SKM-1 treated with dmso at 0.1 percent for 144 hours (cell line): Measurements from ENCODE around the gene ZDHHC14.
"Not testable (repeated sequence)": the region's sequence is repeated elsewhere in the genome, so short reads cannot be mapped to it uniquely, and the experiment has no call there.

Source experiments
- DNase-seq: peaks from one replicate; lab custom pipeline; 2025; ENCODE audit not compliant: unreplicated experiment; lab: John Stamatoyannopoulos, UW

The ZDHHC14 gene

DNA sequence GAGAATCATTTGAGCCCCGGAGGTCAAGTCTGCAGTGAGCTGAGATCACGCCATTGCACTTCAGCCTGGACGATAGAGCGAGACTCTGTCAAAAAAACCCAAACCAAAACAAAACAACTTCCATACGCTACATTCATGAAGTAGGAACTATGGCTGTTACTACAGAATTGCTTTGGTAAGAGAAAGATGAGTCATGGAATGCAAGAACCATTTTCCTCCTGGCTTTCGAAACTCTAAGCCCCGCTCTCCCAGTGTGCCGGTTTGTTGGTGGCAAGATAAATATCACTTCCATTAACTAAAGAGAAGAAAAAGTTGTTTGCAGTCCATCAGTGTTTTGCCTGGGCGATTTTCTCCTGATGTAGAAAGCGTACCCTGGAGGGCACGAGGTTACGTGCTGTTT is 61.3 kb downstream of the ZDHHC14 start:
- no peak for DNase-seq

DNA sequence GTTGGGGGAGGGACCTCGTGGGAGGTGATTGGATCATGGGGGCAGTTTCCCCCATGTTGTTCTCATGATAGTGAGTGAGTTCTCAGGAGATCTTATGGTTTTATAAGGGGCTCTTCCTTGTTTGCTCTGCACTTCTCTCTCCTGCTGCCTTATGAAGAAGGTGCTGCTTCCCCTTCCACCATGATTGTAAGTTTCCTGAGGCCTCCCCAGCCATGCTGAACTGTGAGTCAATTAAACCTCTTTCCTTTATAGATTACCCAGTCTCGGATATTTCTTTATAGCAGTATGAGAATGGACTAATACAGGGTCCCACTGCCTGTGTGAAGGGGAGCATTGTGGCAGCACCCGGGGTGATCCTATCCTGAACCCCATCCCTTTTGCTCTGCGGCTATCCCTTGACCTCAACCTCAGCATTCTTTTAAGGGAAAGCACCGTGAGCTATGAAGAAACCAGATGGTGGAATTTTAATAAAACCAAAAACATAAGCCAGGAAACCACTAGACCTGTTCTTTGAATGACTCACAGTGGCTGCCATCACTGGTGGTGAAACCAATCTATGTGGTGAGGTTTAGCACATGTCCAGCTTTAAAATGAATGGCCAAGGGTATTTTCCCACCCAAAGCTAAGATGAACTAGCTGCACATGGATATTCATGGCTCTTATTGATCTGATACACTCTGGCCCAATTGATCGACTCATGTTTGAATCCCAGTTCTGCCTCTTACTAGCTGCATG is 62.2 kb downstream of the ZDHHC14 start:
- DNase-seq = no peak

DNA sequence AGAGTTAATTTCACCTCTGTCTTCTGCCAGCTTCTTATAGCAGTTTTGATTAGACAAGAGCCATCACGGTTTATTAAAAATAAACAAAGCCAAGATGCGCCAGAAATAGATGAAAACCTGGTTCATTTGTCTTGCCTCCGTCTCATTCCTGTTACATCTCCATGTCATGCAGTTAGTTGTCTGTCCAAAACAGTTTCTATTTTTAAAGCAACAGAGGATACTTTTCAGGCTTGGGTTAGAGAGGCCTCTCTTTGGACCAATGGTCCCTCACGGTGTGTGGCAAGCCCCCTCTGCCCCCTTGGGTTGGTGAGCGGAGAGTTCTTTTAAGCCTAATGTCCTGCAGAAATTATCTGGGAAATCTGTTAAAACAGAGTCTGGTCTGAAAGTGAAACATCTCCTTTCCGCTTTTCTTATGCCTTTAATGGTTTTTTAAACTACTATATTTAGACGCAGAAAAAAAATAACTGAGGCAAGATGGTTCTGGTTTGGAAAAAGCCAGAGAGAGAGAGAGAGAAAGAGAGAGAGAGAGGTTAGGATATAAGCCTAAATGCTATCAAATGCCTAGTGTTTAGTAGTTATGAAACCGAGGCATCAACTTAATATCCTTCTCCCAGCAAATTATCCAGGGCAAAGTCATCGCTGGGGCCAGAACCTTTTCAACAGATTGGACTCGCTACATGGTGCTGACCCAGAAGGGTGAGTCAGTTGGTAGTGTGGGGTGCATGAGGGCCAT is 64.5 kb downstream of the ZDHHC14 start:
- no peak for DNase-seq

DNA sequence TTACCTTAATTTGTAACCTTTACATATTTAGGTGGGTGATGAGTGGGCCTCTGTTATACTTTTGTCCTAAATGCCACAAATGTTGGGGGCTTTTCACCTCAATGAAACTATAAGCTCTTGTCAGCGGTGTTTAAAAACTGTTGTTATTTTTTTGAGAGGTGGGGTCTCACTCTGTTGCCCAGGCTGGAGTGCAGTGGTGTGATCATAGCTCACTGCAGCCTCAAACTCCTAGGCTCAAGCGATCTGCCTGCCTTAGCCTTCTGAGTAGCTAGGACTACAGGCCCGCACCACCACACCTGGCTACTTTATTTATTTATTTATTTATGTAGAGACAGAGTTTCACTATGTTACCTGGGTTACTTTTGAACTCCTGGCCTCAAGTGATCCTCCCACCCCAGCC is 66.7 kb downstream of the ZDHHC14 start:
- no peak for DNase-seq

DNA sequence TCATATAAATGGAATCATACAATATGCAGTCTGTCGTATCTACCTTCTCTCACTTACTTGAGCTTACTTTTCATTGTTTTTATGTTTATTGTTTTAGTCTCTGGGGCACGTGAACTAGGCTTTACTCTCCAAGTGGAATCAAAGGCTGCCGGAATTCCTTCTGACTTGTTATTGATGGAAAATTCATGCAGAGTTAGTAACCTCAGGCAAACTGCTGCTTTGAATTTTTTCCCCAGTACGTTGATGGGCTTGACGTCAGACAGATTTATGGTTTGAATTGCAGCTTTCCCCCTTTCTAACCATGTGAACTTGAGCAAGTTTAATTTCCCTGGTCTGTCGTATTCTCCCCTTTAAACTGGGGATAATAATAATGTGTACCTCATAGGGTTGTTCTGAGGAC is 68.6 kb downstream of the ZDHHC14 start:
- no peak for DNase-seq

DNA sequence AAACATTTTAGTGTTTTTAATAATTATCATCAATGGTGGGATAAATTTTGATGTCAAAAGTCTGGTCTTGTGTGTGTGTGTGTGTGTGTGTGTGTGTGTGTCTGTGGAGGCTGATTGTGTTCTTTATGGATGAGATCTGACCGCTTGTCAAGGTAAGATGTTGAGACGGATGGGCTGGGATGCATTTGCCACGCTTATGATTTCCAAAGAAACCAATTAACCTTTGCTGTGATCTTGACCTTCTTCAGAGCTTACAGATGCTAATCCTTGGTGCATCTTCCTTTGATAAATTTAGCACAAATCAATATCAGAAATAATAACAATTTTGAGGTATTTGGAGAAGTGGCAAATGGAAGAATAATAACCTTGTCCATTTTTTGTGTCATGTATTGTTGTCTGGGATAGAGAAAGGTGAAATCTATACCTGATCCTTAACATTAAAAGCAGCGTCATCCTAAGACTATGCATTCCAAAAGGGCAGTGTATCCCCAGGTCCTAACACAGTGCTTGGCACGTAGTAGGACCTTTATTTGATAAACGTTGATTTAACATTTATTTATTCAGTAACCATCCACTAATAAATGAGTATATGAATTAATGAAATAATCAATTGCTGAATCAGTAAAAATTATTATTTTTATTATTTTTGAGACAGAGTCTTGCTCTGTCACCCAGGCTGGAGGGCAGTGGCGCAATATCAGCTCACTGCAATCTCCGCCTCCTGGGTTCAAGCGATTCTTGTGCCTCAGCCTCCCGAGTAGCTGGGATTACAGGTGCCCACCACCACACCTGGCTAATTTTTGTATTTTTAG is 70.1 kb downstream of the ZDHHC14 start:
- DNase-seq = no peak

DNA sequence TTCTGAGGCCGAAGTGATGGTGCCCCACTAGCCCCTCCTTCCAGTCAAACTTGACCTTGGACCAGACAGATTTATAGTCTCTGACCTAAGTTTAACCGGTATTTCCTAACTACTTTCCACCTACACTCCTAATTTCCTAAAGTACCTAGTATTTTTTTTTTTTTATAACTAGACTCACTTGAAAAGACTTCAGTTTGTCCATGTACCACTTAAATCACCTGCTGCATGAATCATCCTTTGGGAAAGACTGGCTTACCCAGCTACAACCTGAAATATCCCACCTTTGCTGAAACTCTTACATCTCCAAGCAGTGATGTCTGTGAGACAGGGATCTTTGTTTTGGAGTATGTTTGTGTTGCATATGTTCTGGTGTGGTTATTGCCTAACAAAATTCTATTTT is 71.1 kb downstream of the ZDHHC14 start:
- no peak for DNase-seq

DNA sequence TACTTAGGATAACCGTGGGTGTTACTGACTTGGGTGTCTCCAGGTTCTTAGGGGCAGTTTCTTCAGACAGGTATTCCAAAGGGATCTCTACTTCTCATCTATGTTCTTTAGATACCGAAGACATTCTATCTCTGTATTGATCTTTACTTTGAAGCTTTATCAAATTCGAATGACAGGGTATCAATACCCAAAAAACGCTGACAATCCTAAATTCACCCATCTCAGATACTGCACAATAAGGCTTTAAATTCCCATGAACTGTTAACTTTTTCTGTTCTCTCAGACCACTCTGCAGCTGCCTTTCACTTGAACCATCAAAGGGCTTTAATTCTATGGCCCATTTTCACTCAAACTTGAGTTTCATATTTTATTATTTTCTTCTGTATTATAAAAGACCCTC is 72.1 kb downstream of the ZDHHC14 start:
- no peak for DNase-seq

DNA sequence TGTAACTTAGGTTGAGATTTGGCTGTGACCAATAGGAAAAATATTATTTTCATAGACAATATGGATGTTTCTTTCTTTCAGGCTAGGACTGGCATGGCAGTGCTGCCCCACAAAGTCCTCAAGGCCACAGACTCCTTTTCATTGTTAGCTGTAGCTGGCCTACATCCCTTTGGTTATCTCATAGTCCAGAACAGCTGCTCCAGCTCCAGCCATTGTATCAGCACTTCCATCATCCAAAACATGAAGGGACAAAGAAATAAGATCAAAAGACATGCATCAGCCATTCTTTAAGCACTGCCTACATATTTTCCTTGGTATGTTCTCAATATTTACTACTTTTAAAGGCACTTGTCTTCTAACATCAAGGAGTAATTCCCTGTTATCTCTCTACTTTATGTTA is 73.0 kb downstream of the ZDHHC14 start:
- DNase-seq = no peak

DNA sequence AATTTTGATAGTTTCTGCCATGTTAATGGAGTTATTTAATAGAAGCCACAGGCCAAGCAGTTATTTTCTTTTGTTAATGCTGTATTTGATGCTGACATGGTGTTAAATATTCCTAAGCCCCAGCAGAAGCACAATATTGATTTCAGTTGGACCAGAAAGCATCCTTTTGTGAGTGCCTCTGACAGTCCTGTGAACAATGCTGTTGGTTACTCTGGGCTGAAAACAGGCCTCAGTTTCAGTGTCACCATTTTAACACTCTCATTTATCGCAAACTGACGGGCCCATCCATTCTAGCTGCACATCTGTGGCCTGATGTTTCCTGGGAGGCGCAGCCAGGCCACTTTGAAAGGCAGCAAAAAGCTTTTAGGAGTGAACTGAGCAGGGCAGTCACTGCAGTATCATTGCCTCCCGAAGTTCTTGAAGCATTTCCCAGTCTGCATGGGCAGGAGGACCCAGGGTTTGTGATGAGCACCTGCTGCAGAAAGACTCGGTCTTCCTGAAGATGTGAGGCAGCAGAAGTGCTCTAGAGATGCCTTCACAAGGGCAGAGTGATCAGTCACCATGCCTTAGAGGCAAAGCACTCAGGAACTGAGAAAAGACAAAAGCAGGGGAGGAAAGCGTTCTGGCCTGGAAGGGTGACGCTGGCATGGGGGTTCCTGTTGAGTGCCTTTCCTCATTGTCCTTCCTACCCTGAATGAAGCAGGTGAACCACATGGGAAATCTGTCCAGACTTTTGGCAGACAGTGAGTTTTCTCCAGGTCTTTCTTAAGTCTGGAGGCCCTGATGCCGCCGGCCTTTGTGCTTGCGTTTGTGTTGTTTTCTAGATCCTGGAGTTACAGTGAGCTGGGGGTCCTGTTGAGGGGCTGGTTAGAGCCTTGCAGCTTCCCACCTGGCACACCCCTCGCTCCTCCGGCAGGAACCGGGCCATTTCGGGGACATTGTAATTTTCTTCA is 74.0 kb downstream of the ZDHHC14 start:
- no peak for DNase-seq

DNA sequence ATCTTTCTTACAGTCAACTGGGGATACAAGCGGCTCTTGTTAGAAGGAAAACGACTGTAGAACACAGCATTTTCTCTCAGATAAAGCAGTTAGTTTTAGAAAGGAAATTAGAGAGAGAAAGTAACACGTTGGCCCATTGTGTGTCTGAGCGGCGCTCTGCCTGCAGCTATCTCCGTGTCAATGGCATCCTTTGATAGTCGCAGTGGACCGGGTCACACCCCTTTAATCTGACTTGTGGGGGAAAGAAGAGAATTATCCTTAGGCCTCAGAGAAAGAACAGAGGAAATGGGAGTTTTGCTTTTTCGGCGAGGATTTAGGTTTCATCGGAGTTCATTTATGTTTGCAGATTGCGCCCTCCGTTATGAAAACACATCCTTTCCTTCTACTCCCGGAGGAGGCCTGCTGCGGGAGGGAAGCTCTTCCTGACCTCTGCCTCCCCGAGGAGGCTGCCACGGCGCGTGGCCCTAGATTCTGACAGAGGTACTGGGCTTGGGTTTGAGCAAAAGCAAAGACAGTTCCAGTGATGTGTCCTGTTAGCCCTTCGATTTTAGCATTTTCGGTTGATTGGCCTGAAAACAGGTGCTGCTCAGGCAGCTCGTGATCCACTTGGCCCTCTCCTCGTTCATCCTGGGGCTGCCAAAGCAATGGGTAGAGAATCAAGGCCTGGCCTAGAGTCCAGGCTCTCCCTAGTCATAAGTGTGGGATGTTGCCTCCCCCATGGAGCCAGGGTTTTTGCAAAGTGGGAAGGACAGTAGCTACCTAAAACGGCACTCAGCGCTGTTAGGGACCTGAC is 74.9 kb downstream of the ZDHHC14 start:
- DNase-seq = no peak

DNA sequence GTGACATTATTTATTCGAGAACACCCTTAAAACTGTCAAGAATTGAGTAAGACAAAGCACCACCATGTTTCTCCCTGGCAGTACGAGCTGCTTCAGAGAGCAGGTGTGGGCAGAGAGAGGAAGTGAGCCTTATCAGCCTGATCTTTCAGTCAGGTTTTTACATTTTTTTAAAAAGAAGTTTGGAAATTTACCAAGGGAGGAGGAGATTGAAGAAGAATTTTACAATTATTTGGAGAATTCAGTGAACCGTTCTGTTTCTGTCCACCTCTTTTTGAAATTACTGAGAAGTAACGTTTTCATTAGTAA is 75.5 kb downstream of the ZDHHC14 start:
- no peak for DNase-seq

DNA sequence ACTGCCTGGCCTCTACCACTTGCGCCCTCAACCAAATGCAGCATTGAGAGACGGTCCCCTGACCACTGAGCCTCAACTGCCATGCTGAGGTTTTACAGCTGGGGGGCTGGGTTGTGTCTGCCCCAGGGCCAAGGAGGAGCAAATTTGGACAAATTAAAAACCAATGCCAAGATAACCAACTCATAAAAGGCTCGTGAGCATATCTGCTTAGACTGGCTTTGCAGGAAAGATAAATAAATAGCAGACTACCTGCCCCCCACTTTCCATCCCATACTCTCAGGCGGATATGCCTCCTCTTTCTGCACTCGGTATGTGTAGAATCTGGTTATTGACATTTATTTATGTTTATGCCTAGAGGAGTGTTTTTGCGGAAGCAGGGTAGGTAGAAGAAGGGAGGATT is 76.8 kb downstream of the ZDHHC14 start:
- no peak for DNase-seq

DNA sequence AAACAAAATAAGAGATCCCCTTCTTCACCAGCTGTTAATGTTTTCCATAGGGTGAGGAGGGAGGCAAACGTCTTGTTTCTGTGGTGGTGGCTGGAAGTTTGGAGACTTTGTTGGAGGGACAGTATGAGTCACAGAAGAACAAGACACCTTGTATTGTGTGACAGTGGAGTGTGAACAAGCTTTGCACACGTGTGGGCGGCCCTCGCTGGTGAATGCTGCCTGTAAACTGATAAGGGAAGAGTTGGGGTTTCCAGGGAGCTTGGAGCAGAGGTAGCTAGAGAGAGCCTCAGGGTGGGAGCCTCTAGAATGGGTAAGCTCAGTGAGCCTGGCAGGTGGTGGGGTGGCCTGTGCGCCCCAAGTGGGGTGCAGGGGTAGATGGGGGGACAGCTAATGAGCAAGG is 78.3 kb downstream of the ZDHHC14 start:
- DNase-seq = no peak

DNA sequence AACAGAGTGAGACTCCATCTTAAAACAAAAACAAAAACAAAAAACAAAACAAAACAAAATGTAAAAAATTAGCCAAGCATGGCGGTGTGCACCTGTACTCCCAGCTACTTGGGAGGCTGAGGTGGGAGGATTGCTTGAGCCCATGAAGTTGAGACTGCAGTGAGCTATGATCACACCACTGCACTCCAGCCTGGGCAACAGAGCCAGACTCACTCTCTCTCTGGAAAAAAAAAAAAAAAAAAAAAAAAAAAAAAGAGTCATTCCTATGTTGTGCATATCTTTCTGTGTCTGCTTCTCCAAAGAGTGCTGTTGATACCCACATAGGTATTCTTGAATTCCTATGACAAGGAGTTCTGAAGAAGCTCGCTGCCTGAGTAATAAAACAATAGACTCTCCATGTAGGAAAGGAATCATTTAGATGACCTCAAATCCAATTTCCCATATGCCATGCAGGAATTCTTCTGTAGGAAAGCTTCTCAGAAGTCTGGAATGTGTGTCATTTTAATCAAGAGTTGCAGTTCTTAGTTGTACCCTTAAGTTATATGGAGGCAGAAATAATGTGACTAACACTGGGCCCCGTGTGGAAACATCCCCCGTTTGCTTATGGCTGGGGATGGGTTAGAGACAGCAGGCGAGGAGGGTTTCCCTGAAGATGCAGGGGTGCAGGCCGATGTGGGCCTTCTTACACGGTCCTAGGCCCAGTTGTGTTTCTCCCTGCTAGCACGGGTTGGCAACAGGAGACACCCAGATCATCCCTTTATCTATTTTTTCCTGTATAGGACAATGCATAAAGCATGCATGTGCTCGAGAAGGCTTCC is 79.4 kb downstream of the ZDHHC14 start:
- DNase-seq = no peak

DNA sequence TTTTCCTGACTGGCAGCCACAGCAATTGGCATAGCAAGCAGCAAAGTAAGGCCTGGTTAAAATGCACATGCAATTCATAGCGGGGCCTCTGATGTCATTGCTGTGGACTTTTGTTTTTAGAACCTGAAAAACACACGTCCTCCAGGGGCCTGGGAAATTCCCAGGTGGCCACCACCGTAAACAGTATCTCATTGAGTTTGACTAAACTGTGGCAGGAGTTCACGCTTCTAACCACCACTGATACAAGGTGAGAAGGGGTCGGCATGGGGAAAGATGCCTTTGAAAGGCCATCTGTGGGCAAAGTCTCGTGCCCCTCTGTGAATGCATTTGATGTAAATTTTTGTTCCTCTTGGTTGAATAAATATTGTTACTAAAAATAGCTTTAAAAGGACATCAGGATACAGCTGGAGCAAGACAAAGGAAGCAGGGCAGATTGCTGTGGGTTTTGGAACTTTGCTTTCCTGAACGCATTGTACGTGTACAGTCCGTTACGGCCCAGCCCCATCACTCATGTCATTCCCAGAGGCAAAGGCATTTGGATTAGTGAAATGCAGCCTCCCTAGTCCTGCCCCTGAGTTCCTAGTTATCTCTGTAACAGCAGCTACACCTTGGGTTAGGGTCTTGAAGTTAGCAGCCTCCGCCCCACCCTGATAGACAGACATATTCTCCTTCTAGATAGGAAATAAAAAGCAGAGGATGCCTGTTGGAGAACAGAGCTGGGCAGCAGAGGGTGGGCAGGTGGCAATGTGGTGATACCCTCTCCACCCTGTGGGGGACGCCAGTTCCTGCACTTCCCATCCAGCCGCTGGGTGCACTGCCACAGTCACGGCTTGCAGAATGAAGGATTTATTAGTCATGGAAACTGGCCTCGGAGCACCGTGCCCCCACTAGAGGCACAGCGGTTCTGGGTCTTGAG is 80.3 kb downstream of the ZDHHC14 start:
- no peak for DNase-seq

DNA sequence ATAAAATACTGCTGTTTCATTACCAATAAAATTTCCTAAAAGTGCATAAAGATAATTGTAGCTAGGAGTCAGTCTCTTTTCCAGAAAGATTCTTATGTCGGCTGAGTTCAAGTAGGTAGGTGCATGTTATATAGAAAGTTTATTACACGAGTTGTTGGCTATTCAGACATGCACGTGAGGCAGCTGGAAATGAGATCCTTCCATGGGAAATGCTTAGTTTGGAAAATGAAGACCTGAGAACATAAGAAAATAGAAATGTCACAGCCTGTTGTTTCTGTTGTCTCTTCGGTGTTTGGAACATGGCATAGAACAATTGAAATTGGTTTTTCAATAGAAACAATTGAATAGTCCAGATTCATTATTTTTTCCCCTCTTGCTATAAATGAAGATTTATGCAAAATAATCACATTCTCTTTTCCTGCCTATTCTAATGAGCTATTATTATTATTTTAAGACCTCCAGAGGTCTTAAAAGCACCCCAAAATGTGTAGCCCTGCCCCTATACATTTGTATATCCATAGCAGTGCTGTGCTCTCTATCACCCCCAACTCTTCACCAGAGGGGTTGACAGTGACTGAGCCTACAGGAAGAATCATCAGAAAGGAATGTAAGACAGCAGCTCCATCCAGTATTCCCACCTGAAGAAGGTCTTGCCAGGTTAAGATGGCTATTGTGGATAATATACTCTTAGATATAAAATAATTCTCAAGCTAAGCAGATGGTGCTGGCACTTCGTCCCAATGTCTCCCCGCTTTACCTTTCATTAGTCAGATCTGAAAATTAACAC is 82.2 kb downstream of the ZDHHC14 start:
- DNase-seq = no peak

DNA sequence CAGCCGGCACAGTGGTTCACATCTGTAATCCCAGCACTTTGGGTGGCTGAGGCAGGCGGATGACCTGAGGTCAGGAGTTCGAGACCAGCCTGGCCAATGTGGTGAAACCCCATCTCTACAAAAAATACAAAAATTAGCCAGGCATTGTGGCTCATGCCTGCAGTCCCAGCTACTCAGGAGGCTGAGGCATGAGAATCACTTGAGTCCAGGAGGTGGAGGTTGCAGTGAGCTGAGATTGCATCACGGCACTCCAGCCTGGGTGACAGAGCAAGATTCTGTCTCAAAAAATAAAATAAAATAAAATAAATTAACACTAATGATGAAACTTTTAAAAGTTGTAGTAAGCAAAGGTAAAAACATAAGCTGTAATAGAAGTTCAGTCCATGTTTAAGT is 82.7 kb downstream of the ZDHHC14 start:
- DNase-seq = not testable (repeated sequence)
